Measurements from ENCODE around the gene NPAS1. TPM values are rescaled to one million over a fixed set of nuclear protein-coding genes. Genes with fewer than 3 reads are reported as not detected.

Gene NPAS1
- total and polyA plus RNA-seq, 2 experiments from 2014 or later, result 5.6 to 9.8 TPM

GRCh38 chr19:47024502-47024901 lies 4.9 kb downstream of the NPAS1 start:
- Histone ChIP-seq H3K27ac (ENCODE audit: low read depth) (no peak overlapping the region), H3K79me2 (replicated peaks; ENCODE audit: insufficient read depth) (no peaks in the 10 kb centered on the region), H4K20me1 (replicated peaks; ENCODE audit: insufficient read depth) (no peaks in the 10 kb centered on the region; the same call in 1 of the 2 replicates), H3K9me2 (ENCODE audit: insufficient read depth) (no peaks in the 10 kb centered on the region), H3K36me3 (ENCODE audit: insufficient read depth) (no peaks in the 10 kb centered on the region), H3K4me2 (no peak overlapping the region), H3K4me3 (no peak overlapping the region), H2AFZ (no peak overlapping the region), H3K27me3 (ENCODE audit: insufficient read depth) (peaks cover 59% of the 10 kb centered on the region), H3F3A (replicated peaks; ENCODE audit: low read depth) (peaks cover 11% of the 10 kb centered on the region; the same call in 1 of the 2 replicates), H3K4me1 (ENCODE audit: insufficient read depth) (peaks cover 21% of the 10 kb centered on the region; the same call in 1 of the 2 replicates)
- H3K9me3 Mint-ChIP-seq, result no peaks in the 10 kb centered on the region; the same call in 2 of the 3 replicates
- H3K27ac Mint-ChIP-seq, result no peak overlapping the region
- ATAC-seq (no peak), DNase-seq (ENCODE audit: low spot score) (no peak)
- peaks cover 57% of the 10 kb centered on the region for H3K27me3 Mint-ChIP-seq (ENCODE audit: insufficient read depth, low read depth, poor library complexity)
- TF ChIP-seq, protein P1, sequence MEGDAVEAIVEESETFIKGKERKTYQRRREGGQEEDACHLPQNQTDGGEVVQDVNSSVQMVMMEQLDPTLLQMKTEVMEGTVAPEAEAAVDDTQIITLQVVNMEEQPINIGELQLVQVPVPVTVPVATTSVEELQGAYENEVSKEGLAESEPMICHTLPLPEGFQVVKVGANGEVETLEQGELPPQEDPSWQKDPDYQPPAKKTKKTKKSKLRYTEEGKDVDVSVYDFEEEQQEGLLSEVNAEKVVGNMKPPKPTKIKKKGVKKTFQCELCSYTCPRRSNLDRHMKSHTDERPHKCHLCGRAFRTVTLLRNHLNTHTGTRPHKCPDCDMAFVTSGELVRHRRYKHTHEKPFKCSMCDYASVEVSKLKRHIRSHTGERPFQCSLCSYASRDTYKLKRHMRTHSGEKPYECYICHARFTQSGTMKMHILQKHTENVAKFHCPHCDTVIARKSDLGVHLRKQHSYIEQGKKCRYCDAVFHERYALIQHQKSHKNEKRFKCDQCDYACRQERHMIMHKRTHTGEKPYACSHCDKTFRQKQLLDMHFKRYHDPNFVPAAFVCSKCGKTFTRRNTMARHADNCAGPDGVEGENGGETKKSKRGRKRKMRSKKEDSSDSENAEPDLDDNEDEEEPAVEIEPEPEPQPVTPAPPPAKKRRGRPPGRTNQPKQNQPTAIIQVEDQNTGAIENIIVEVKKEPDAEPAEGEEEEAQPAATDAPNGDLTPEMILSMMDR (conservative IDR thresholded peaks at IDR 0.05; ENCODE audit: low read depth in 2 of 2), result no peak
- TF ChIP-seq ZNF331 (CRISPR knock-in tag; IDR thresholded peaks at IDR 0.05; ENCODE audit: low read depth) (no peak), ZNF114 (CRISPR knock-in tag; IDR thresholded peaks at IDR 0.05) (no peak), ZNF462 (CRISPR knock-in tag; IDR thresholded peaks at IDR 0.05) (no peak), NANOG (IDR thresholded peaks at IDR 0.05; ENCODE audit: borderline replicate concordance) (no peak), EZH2 (IDR thresholded peaks at IDR 0.05; ENCODE audit: low read depth, unreplicated experiment) (no peak), STAT1 (IDR thresholded peaks at IDR 0.05; ENCODE audit: unreplicated experiment) (no peak), ETS1 (IDR thresholded peaks at IDR 0.05) (no peak), JUNB (IDR thresholded peaks at IDR 0.05; ENCODE audit: unreplicated experiment) (no peak), CREB1 (CRISPR knock-in tag; IDR thresholded peaks at IDR 0.05; ENCODE audit: low read depth) (no peak), REST (IDR thresholded peaks at IDR 0.05; ENCODE audit: unreplicated experiment) (no peak), POLR2AphosphoS5 (IDR thresholded peaks at IDR 0.05; ENCODE audit: low read depth) (no peak)
- H3K4me1 Mint-ChIP-seq, result peaks cover 21% of the 10 kb centered on the region
- H3K4me3 Mint-ChIP-seq, result no peak overlapping the region
- no peaks in the 10 kb centered on the region; the same call in 2 of the 3 replicates for H3K36me3 Mint-ChIP-seq (ENCODE audit: low read depth)

Measured in GM23338 (cell line).